Stimulated activated CD8-positive, alpha-beta memory T cell treated with anti-CD3 and anti-CD28 coated beads, Interleukin-7, amount 100 ng/mL, for 48 hours (primary cell): ENCODE data around the gene ANO2.

Source experiments
- DNase-seq, 2 donors: peaks; one replicate each; pipeline ENCODE4 v3.0.0-alpha.2; 2020; ENCODE audit warnings: low read depth in 1 of 2; ENCODE audit errors: extremely low read depth in 1 of 2

ANO2 gene

DNA sequence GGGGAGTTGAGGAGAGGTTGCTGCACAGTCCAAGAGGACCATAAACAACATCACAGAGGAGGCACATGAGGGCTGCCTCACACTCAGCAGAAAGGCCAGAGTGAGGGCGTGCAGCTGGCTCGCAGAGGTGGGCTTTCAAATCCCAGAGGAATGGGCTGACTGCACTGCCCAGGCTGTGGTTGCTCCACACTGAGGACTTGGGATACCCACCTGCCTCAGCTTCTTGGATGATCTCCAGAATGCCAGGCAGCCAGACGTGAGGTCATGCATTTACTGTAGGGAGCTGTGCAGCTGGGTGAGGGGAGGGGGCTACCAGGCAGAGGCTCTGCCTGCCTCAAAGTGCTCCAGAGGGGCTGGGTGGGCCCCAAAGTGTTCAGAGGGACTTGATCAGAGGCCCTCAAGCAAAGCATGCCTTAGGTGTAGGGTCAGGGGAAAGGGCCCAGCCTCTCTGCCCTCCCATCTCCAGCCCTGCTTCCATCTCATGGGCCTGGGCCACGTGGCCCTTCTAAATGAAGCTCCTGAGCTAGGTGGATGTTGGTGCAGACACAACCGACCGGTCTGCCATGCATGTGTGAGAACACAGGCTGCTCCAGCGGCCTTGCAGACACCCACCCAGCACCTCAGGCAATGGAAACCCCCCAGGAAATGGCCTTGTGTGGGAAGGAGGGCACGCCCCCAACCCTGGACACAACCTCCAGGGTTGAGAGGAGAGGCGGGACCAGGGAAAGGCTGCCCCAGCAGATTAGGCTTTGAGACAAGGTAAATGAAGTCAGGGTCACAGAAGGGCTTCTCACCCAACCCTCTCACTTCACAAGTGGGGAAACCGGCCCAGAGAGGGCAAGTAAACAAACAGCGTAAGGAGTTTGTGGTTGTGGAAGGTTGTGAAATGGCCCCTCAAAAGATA, 422.4 kb downstream of the ANO2 start:
- no peak for DNase-seq

GRCh38 chr12:5521456-5522325, 423.4 kb downstream of the ANO2 start:
- DNase-seq: no peak

DNA sequence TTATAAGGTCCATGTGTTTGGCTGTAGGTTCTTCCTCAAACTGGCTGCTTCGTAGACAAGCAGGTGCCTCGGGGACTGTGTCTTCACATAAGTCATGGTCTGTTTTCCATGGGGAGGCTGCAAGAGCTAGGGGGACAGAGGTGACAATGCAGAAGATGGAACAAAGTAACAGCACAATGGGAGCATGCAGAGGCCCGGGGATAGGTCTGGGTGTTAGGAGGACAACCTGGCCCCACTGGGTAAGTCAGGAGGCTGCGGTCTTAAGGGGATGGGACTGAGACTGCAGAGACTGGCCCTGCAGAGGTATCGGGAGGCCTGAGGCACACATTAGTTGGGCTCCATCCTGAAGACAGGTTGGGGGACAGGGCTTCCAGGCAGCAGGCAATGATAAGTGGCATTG, 424.2 kb downstream of the ANO2 start:
- DNase-seq: no peak

DNA sequence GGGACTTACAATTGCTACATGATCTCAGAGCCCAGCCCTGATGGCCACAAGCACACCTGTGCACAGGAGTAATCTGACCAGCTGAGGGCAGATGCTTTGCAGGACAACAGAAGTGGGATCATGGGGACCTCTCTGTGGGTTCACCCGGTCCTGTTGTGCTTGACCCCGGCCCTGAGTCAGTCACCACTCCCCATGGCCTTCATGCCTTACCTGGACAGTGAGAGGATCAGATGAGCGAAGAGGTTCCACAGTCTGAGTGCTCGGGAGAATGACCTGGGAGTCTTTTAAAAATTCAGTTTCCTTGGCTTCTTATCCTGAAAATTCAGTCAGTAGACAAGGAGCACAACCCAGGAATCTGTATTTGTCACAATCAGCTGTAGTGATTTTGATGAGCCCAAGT, 425.0 kb downstream of the ANO2 start:
- no peak for DNase-seq

- DNase-seq: no peak
Measured at GRCh38 chr12:5518584-5519365, 426.3 kb downstream of the ANO2 start.

GRCh38 chr12:5516371-5517241, 428.5 kb downstream of the ANO2 start:
- no peak for DNase-seq

- no peak for DNase-seq
Measured at GRCh38 chr12:5515458-5515857, 429.6 kb downstream of the ANO2 start.

GRCh38 chr12:5514545-5514944, 430.5 kb downstream of the ANO2 start:
- DNase-seq: no peak

GRCh38 chr12:5514016-5514415, 431.0 kb downstream of the ANO2 start:
- DNase-seq: no peak

DNA sequence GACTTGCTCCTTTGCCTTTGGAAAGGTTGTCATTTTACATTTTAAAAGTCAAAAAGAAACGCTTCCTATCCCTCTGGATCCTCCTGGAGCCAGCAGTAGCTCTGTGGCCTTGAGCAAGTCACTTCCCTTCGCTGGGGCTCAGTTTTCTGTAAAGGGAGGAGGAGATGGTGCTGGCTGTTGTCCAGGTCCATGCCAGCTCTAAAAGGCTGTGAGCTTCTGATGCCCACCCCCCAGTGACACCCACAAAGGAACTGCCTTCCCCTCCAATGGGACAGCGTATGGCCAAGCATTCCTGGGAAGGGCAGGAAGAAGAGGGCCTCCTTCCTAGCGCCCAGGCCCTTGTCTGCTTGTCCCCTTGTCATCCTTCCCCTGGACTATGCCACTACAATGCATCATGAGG, 431.7 kb downstream of the ANO2 start:
- DNase-seq: no peak
